ENCODE measurements around the gene ADRA2C.

The ADRA2C gene

DNA sequence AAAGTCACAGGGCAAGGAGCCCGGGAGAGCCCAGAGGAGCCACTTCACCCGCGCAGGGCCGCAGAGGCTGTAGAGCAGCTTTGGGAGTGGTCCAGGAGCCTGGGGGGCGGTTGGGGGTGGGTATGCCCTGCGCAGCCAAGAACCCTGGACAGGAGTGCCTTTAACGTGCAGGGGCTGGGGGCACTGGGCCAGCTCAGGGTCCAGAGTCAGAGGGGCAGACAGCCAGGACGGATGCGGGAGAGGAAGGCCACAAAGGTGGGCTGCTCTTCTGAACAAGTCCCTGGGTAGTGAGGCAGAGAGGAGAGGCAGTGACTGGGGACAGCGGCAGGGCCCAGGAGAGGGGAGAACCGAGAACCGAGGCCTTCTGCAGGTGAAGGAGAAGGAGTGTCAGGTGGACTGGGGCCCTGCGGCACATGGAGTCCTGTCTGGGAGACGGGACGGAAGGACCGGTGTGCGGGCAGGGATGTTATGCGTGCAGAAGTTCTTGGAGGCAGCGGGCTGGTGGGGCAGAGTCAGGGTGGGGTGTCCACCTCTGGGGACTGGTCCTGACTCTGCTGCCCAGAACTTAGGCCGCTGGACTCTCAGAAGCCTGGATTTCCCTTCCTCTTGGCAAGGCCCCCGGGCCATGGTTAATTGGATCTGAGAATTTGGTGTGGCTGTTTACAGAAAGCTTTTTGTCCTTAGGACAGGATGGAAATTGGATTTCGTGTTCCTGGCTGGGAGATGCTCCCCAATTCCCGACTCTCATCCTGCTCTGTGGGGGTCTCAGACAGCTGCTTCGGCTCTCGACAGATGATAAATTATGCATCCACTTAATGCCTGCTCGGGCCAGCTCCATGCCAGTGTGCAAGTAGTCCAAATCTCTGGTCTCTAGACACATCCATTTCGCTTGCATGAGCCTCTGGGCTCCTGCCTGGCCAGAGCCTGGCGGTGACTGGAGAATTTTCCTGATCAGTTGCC is 31.9 kb downstream of the ADRA2C start:
- DNase-seq (ENCODE audit: low read depth): no peak

DNA sequence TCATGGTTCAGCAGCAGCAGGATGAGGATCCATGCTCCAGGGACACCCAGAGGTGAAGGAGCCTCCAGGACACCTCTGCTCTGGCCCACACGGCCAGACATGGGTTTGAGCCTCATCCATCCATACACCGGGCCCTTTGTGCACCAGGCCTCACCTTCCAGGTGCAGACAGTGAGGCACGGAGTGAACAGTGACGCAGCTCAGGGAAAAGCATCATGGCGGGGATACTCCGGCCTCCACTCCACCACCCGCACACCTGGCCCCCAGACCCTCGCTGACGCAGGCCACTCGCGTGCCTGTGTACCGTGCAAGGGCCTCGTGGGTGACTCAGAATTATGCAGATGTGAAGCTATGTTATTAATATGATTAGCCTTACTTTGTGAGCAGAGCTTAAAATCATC is 33.3 kb downstream of the ADRA2C start:
- no peak for DNase-seq (ENCODE audit: low read depth)

DNA sequence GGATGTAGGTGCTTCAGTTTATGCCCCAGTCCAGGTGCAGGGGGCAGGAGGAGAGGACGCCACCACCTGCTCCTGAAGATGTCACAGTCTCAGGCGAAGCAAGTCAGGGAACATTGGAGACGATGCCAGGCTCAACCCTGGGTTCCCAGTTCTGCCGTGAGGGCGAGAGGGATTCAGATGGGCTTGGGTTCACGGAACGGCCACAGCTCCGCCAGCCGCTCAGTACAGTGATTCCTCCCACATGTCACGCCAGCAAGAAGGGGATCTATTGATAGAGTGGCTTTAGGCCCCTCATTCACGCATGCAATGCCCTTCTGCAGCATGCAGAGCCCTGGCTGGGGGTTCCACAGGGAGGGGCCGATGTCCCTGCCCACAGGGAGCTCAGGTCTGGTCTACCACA is 34.2 kb downstream of the ADRA2C start:
- DNase-seq (ENCODE audit: low read depth): no peak

DNA sequence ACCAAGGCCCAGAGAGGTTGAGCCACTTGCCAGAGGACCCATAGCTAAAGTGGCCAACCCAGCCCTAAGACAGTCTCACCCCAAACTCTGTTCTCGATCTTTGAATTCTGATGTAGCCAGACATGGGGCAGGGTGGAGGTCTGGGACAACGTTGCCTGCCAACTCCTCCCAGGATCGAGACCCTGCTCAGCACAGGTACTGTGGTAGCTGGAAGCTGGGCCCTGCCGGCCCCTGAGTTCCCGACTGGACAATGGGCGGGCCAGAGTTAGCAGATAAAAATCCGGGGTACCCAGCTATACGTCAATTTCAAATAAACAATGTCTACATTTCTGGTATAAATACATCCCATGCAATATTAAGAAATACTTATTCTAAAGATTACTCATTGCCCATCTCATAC is 35.3 kb downstream of the ADRA2C start:
- no peak for DNase-seq (ENCODE audit: low read depth)

DNA sequence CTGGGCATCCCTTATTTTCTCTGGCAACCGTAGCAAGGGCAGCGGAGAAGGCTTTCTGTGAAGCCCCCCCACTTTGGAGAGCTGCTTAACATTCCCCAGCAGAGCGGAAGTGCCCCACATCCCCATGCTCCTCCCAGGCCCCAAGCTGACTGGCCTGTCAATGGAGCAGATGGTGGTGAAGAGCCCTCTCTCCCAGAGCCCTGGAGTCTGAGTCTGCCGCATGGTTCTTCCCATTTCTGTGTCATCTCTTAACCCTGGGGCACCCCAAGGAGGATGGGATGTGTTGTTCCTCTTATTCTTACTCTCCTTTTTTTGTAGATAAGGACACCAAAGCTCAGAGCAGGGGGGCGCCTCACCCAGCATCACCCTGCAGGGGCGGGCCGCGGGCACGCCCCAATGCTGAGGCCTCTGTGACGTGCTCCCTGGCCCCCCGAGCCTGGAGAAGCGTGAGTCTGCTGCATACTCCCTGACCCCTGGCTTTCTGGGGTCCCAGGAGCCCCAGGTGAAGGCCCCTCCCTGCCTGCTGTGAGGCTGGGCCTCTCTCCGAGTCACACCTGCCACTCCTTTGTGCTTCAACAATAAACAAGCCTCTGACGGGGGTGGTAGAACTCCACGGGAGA is 35.9 kb downstream of the ADRA2C start:
- DNase-seq (ENCODE audit: low read depth): no peak

DNA sequence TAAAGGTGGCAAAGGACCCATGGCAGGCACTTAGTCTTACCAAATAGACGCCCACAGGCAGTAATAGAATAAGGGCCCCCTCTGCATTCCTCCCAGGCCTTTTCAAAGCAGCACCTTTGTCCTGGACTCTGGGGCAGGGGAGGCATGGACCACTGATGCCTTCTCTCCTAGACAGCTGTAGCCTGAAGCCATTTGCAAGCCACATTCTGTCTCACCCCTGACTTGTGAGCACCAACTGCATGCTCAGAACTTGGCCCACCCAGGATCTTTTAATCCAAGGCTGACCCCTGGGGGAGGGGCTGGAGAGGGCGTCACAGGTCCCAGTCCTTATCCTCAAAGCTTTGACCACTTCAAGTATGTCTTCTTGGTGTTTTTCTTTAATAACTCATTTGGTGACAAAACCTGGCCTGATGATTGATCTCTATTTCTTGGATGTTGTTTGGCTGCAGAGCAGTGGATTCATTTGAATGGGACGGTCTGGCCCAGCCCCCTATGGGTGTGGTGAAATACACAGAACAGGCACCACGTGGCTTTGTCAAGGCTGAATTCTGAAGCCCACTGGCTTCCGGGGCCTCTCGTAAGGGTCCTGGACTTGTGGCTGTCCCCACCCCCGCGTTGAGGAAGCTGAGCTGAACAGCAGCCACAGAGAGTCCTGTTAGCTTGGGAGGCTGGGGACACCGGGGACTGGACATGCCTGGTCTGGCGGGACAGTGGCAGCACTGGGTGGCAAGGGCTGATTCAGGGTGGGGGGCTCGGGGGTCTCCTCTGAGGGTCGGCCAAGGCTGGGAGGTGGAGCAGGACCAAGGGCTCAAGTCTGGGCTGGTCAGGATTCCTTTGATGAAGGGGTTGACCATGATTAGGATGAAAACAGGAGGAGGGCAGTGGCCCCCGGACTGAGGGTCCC is 36.6 kb downstream of the ADRA2C start:
- DNase-seq (ENCODE audit: low read depth): no peak

DNA sequence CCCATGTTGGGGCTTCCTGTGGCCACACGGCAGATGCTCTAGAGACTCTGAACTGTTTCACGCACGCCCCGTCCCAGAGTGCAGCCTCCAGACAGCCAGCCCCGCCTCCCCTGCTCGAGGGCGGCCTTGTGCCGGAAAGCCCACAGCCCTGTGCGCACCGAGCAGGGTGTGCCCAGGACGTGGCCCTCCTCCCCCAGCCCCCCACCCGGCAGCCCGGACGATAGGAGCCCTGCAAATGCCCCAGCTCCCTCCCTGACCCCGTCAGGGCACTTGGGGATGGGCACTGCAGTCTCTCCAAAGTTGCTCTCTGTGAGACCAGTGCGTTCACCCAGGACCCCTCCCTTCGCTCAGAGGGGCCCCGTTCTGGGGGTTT is 37.3 kb downstream of the ADRA2C start:
- DNase-seq (ENCODE audit: low read depth): no peak

DNA sequence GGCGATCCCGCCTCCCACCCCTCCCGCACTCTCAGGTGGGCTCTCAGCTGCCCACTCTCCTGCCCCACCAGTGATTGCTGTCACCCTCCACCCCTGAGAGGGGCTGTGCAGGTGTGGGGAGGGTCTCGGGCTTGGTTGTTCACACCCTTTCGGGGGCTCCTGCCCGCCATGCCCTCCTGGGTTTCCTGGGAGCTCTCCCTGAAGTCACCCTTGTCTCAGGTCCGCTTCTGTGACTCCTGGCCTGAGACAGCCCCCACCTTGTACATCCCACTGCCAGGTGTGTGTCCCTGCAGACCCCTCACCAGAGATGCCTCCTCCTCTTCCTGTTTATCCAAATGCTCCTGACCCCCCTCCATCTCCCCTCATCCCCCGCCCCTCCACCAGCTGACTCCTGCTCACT is 37.8 kb downstream of the ADRA2C start:
- DNase-seq (ENCODE audit: low read depth): no peak

DNA sequence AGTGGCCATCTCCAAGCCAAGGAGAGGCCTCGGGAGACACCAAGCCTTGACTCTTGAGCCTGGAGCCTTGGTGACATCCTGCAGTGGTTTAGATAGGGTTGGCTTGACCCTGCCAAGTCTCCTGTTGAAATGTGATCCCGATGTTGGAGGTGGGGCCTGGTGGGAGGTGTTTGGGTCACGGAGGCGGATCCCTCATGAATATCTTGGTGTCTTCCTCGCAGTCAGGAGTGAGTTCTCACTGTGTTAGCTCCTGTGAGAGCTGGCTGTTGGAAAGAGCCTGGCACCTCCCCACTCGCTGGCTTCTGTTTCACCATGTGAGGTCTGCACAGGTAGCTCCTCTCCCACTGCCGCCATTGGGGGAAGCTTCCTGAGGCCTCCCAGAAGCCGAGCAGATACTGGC is 38.8 kb downstream of the ADRA2C start:
- DNase-seq (ENCODE audit: low read depth): no peak

DNA sequence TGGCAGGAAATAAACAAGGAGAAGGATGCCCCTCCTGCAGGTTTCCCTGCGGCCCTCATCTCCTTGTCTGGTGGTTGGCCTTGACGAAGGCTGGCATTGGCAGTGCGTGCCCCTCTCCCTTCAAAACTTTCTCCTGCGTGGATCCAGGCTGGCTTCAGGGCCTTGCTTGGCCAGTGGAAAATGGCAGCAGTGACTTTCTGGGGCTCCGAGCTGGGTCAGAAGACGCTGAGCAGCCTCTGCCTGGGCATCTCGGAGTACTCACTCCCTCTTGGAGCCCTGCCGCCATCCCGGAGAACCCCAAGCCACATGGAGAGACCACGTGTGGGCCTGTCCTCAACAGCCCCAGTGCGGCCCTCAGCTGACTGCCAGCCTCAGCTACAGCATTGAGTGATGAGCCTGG is 39.5 kb downstream of the ADRA2C start:
- no peak for DNase-seq (ENCODE audit: low read depth)

DNA sequence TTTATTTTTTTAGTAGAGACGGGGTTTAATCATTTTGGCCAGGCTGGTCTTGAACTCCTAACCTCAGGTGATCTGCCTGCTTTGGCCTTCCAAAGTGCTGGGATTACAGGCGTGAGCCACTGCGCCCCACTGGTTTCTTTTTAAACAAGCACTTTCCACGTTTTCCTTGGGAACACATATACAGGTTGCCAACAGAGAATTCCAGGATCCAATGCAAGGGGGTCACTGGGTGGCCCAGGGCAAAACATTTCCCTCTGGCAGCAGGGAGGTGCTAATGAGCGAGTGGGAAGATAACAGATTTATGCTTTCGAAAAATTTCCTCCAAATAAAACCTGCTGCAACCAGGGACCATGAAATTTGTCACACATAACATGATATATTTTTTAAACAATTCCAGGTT is 41.1 kb downstream of the ADRA2C start:
- no peak for DNase-seq (ENCODE audit: low read depth)

DNA sequence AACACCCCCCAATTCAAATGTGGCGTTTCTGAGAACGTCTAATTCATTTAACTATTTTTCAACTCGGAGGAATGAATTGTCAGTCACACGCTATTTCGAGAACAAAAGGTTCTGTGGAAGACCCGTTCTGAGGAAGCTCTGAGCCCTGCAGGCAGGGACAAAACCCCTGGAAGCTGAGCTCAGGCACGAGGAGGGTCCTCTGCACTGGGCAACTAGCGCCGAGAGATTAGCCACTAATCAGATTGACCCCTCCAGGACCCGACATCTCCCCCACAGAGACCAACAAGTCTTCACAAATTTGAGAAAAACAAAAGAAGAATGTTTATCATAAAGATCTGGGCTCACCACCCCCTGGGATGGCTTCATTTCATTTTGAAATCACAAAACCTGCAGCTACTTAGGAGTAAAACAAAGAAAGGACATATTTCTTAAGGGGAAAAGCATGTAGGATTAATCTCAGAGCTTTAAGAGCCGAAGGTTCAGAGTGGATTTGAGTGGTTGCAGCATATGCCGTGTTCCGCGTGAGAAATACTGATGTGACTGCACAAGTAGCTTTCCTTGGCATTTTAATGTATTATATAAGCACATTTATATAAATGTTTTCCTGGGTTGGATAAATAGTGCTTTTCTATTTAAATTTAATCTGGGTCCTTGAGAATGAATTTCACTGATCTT is 41.8 kb downstream of the ADRA2C start:
- no peak for DNase-seq (ENCODE audit: low read depth)

DNA sequence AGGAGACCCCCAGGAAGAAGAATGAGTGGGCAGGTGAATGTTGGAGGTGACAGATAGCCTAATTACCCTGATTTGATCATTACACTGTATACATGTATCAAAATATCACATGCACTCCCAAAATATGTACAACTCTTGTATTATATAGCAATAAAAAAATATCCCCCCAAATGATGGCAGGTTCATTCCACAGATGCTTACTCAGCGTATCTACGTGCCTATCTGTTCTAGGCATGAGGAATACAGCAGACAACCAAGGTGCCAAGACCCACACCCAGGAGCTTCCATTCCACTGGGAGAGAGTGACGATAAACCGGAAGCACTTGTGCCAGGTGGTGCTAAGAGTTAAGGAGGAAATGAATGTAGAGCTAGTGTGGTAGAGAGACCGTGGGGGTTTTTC is 42.4 kb downstream of the ADRA2C start:
- no peak for DNase-seq (ENCODE audit: low read depth)

DNA sequence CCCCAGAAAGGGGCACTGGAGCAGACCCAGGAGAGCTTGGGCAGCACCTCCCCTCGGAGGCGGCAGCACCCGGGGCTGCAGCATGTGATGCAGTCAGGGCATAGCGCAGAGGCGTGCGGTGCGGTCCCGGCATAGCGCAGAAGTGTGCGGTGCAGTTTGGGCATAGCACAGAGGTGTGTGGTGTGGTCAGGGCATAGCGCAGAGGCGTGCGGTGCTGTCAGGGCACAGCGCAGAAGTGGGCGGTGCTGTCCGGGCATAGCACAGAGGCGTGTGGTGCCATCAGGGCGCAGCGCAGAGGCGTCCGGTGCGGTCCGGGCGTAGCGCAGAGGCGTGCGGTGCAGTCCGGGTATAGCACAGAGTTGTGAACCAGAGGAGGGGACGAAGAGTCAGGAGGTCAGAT is 42.8 kb downstream of the ADRA2C start:
- no peak for DNase-seq (ENCODE audit: low read depth)

DNA sequence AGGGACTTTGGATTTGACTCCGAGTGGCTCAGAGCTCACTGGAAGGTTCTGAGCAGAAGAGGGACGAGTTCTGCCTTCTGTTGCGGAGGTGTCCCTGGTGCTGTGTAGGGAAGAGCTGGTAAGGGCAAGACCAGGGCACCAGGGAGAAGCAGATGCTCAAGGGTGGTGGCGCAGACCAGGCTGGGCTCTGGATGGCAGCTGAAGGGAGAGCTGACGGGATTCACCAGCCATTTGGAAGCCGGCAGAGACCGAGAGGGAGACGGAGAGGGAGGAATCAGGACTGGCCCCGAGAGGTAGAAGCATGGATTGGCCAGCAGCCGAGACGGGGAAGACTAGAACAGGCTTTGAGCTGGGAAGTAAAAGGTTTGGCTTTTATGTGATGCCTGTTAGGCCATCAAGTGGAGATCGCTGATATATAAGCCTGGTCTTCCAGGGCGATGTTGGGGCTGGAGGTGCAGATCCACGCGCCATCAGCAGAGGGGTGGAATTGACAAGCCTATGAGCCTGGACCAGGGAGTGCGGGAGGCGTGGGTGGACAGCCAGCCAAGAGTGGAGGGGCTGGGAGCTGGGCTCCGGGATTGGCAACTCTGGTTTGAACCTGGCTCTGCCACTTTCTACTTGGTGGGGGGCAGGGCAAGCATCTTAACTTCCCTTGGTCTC is 43.4 kb downstream of the ADRA2C start:
- DNase-seq (ENCODE audit: low read depth): no peak

DNA sequence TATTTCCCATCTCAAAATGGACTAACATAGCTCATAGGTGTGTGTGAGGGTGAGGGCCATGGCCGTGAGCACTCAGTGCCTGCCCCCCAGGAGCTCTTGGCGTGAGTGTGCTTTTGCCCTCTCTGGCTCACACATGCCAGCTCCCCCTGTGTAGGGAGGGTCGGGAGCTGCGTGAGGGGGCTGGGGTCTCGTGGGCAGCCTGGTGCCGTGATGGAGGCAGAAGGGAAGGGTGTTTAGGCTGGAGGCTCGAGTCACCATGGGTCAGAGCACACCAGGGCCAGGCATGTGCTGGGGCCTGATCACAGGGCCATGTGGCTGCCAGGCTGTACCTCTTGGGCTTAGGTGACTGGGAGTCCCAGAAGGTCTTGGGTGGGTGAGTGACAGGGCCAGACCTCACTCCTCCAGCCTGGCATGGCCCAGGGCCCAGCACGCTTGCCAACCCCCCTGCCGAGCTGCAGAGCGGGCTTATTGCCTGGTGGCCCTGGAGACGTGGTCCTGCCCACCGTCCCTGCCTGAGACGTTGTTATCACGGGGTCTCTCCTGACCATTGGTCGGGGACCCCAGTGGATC is 44.0 kb downstream of the ADRA2C start:
- no peak for DNase-seq (ENCODE audit: low read depth)

DNA sequence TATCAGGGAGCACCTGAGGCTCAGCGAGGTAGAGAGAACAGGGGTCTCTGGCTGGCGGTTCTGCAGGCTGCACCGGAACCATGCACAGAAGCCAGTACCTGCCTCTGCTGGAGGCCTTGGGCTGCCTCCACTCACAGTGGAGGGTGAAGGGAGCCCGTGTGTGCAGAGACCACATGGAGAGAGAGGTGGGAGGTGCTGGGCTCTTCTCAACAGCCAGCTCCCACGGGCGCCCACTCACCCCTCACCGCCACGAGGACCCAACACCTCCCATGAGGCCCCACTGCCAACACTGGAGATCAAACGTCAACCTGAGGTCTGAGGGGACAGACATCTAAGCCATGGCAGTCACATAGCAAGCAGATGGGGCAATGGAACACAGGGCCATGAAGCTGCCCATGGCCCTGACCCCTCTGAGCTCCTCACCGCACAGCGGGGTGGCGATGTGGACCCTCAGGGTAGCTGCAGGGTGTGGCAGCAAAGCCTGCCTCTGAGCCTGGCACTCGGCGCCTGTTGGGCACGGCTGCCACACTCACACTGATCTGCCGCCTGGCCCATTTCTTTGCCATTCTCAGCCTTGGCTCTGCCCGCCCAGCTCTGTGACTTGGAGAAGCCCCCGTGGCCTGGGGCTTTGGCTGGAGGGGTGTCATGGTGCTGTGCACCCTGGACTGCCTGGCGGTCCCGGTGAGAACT is 44.8 kb downstream of the ADRA2C start:
- DNase-seq (ENCODE audit: low read depth): no peak

DNA sequence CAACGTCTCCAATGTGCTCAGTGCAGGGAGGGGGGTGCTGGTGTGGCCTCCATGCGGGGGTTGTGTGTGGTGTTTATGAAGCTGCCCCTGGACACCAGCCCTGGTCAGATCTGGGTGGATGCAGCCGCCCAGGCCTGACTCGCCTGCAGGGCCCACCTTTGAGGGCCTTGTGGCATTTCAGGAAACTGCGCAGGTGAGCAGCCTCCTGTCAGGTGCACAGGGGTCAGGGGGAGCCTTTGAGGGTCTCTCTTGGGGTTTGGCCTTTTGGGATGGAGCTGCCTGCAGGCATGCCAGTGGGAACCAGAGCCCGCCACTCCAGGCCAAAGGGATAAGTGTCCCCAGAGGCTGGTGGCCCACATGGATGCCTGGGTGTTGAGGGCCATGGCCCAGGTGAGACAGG is 45.4 kb downstream of the ADRA2C start:
- no peak for DNase-seq (ENCODE audit: low read depth)

DNA sequence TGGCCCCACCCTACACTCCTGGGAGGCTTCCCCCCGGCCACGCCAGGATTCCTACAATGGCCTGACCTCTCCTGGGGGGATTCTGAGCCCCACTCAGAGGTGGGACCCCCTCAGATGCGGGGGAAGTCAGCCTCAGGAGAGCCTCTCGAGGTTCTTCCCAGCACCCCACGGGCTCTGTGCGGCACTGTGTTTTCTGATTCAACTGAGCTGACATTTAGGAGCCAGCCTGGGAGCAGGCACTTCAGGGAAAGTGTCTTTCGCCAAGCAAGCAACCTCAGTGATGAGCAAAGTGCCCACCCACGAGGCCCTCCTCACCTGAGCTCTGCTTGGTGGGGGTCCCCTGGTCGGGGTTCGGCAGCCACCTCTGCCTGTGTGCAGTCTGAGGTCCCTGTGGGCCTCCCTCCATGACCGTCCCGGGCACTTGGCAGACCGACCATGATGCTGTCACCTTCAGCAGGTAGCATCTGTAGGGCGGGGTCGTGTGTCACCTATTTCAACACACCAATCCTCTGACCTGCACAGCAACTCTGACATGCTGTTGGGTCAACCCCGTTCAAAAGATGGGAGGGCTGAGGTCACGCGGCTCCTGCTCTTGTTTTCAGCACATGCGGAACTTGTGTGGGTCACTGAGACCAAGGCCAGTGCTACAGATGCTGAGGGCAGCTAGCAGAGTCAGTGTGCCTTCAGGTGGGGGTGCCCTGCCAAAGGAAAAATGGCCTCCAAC is 46.2 kb downstream of the ADRA2C start:
- DNase-seq (ENCODE audit: low read depth): no peak

Measured in activated T-helper 9 cell treated with anti-CD3 and anti-CD28 coated beads, Interleukin-2, amount 50 U/mL, for 16 hours (primary cell).